Vagina (tissue), 2 donors: ENCODE data around the gene OR1S2.

Source experiments
- POLR2A ChIP-seq, 2 donors: fragments of 450-650 bp; IDR thresholded peaks; one replicate each; pipeline ENCODE4 v1.6.1; 2017; ENCODE audit warnings: antibody characterized with exemption in 2 of 2, mild to moderate bottlenecking in 2 of 2, moderate library complexity in 2 of 2
- POLR2AphosphoS5 ChIP-seq, 2 donors: sonication (generic); formaldehyde crosslinking; IDR thresholded peaks; one replicate each; pipeline ENCODE4 v1.9.0; 2017; ENCODE audit warnings: antibody characterized with exemption in 2 of 2, mild to moderate bottlenecking in 2 of 2, low read depth in 1 of 2; ENCODE audit not compliant: insufficient read depth in 1 of 2

DNA sequence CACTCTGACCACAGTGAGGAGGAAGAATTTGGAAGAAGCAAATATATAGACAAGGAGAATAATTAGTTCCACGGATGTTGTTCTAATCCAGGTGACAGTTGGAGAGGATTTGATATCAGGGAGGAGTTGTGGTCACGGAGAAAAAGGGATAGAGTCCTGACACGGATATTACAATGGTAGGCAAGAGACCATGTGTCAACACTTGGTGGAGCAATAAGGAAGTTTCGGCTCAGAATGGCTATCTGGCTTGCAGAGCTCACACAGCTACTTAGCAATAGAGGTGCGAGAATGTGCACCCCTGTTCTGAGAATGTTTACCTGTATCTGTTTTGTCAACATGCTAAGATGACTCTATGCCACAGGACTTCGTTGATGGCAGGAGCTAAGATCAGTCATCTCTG is 25.5 kb downstream of the OR1S2 start:
- TF ChIP-seq POLR2A (IDR thresholded peaks at IDR 0.05), result no peak
- TF ChIP-seq POLR2AphosphoS5 (IDR thresholded peaks at IDR 0.05; ENCODE audit: insufficient read depth in 1 of 2, low read depth in 1 of 2), result no peak
